HG02973 (cell line): ENCODE data around the gene TRAF5.
"Not testable (repeated sequence)": the region's sequence is repeated elsewhere in the genome, so short reads cannot be mapped to it uniquely, and the experiment has no call there.

Experiments used
- ATAC-seq: cut with Tn5 transposase; IDR thresholded peaks from one replicate; pipeline ENCODE4 v1.9.1; 2021; ENCODE audit warnings: moderate library complexity; ENCODE audit not compliant: unreplicated experiment

The TRAF5 gene

GRCh38 chr1:211377539-211378450 lies 51.2 kb downstream of the TRAF5 start:
- no peak for ATAC-seq

GRCh38 chr1:211378844-211379243 lies 52.2 kb downstream of the TRAF5 start:
- no peak for ATAC-seq

- no peak for ATAC-seq
These were observed 52.8 kb downstream of the TRAF5 start for GRCh38 chr1:211379446-211379845.

- no peak for ATAC-seq
These were observed 55.0 kb downstream of the TRAF5 start for GRCh38 chr1:211381481-211382181.

GRCh38 chr1:211382182-211382713 lies 55.6 kb downstream of the TRAF5 start:
- no peak for ATAC-seq

- ATAC-seq = peak; percentile 86
These were observed 56.3 kb downstream of the TRAF5 start for GRCh38 chr1:211382714-211383480.

GRCh38 chr1:211384524-211384923 lies 57.9 kb downstream of the TRAF5 start:
- ATAC-seq = no peak

GRCh38 chr1:211386921-211387320 lies 60.3 kb downstream of the TRAF5 start:
- ATAC-seq = no peak

- not testable (repeated sequence) for ATAC-seq
These were observed 64.2 kb downstream of the TRAF5 start for GRCh38 chr1:211390829-211391228.

- ATAC-seq = no peak
These were observed 66.6 kb downstream of the TRAF5 start for GRCh38 chr1:211393203-211393602.

GRCh38 chr1:211398266-211398930 lies 71.8 kb downstream of the TRAF5 start:
- ATAC-seq = not testable (repeated sequence)

- not testable (repeated sequence) for ATAC-seq
These were observed 73.3 kb downstream of the TRAF5 start for GRCh38 chr1:211399851-211400393.

- ATAC-seq = not testable (repeated sequence)
These were observed 75.1 kb downstream of the TRAF5 start for GRCh38 chr1:211401751-211402150.

- ATAC-seq = not testable (repeated sequence)
These were observed 79.5 kb downstream of the TRAF5 start for GRCh38 chr1:211406086-211406485.

- ATAC-seq = not testable (repeated sequence)
These were observed 81.1 kb downstream of the TRAF5 start for GRCh38 chr1:211407749-211408148.

- ATAC-seq = no peak
These were observed 85.0 kb downstream of the TRAF5 start for GRCh38 chr1:211411639-211412038.

- no peak for ATAC-seq
These were observed 89.1 kb downstream of the TRAF5 start for GRCh38 chr1:211415700-211416099.

GRCh38 chr1:211416246-211416627 lies 89.6 kb downstream of the TRAF5 start:
- ATAC-seq = peak; percentile 57

GRCh38 chr1:211416628-211417323 lies 90.1 kb downstream of the TRAF5 start:
- peak; percentile 58 for ATAC-seq

GRCh38 chr1:211420389-211420788 lies 93.8 kb downstream of the TRAF5 start:
- no peak for ATAC-seq
